Sigmoid colon (tissue), 7 donors: ENCODE results near the gene KRTCAP2. TPM values are rescaled to one million over a fixed set of nuclear protein-coding genes. Genes with fewer than 3 reads are reported as not detected.

Experiments
- DNase-seq: peaks from one replicate; pipeline ENCODE4 v3.0.0-alpha.2; 2019
- H3K27ac ChIP-seq, 4 donors: fragments of 200-600 bp; sonication (generic); one replicate each; pipeline ENCODE4 v1.5.1; 2016 to 2019; ENCODE audit warnings: mild to moderate bottlenecking in 1 of 4
- H3K27me3 ChIP-seq, 3 donors: fragments of 200-600 bp; sonication (generic); one replicate each; pipeline ENCODE4 v1.5.1; 2019; ENCODE audit warnings: mild to moderate bottlenecking in 1 of 3
- H3K36me3 ChIP-seq, 4 donors: fragments of 200-600 bp; sonication (generic); one replicate each; pipeline ENCODE4 v1.5.1; 2016 to 2019
- H3K4me1 ChIP-seq, 4 donors: fragments of 200-600 bp; sonication (generic); one replicate each; pipeline ENCODE4 v1.5.1; 2017 to 2019
- H3K4me3 ChIP-seq, 4 donors: fragments of 200-600 bp; sonication (generic); one replicate each; pipeline ENCODE4 v1.5.1; 2017 to 2019; ENCODE audit warnings: mild to moderate bottlenecking in 2 of 4, moderate library complexity in 1 of 4
- H3K9me3 ChIP-seq, 4 donors: fragments of 200-600 bp in 3 of 4; sonication (generic) in 3 of 4; one replicate each; pipeline versions ENCODE4 v1.5.1 to v1.6.1; 2013 to 2019
- EP300 ChIP-seq, 4 donors: sonication (generic); formaldehyde crosslinking; IDR thresholded peaks; one replicate each; pipeline ENCODE4 v1.6.1; 2017; ENCODE audit warnings: antibody characterized with exemption in 4 of 4
- POLR2A ChIP-seq, 2 donors: fragments of 450-650 bp; IDR thresholded peaks; one replicate each; pipeline ENCODE4 v1.6.1; 2016; ENCODE audit warnings: antibody characterized with exemption in 2 of 2, mild to moderate bottlenecking in 2 of 2, moderate library complexity in 2 of 2
- POLR2AphosphoS5 ChIP-seq, 4 donors: sonication (generic); formaldehyde crosslinking; IDR thresholded peaks; one replicate each; pipeline ENCODE4 v1.6.1; 2017; ENCODE audit warnings: antibody characterized with exemption in 4 of 4
- WGBS, 2 donors: extraction: QIAGEN DNeasy Blood & Tissue Kit; methylation state at CpG; one replicate each; pipeline ENCODE4 v1.1.7; 2013; 5-methylcytosine and 5-hydroxymethylcytosine counted together
- intact Hi-C: fragments of 100-400 bp; cut with DNase I; formaldehyde crosslinking; loops from one replicate; pipeline ENCODE4 v1.15.1; 2023
- polyA plus RNA-seq, 3 donors: library from polyadenylated mRNA; stranded (reverse); fragments of 200-250 nt; gene quantifications; one replicate each; pipeline ENCODE4 v1.2.3, GENCODE V29; 2013
- total RNA-seq, 4 donors: library from RNA; depleted of rRNA; stranded (reverse); fragments of >200 nt; gene quantifications; one replicate each; pipeline ENCODE4 v1.1.0, GENCODE V29; 2016
- TF ChIP-seq, protein P1 (sequence below), 4 experiments: fragments of 450-650 bp in 3 of 4; fragments of 200-600 bp in 1 of 4; IDR thresholded peaks; one replicate each; pipeline ENCODE4 v1.5.1; 2016 to 2019; ENCODE audit warnings: antibody characterized with exemption in 4 of 4, mild to moderate bottlenecking in 3 of 4, moderate library complexity in 2 of 4
- donor health status: healthy with polysubstance abuse.
- donor health status: Bipolar disorder and iron deficiency.
- donor health status: healthy.

Gene KRTCAP2
- total and polyA plus RNA-seq, 7 donors = 72.9 to 245 (median 113) TPM

- peaks cover 0 to 49% (median 44%) of the 10 kb centered on the region in 4 donors for H3K4me1 ChIP-seq
- TF ChIP-seq POLR2A (IDR thresholded peaks at IDR 0.05) = peak in 1 of 2 donors; percentile 16
- no peak for TF ChIP-seq EP300 (IDR thresholded peaks at IDR 0.05)
- no peak for TF ChIP-seq POLR2AphosphoS5 (IDR thresholded peaks at IDR 0.05)
Measured at GRCh38 chr1:155125511-155125945, 47.6 kb downstream of the KRTCAP2 start.

DNA sequence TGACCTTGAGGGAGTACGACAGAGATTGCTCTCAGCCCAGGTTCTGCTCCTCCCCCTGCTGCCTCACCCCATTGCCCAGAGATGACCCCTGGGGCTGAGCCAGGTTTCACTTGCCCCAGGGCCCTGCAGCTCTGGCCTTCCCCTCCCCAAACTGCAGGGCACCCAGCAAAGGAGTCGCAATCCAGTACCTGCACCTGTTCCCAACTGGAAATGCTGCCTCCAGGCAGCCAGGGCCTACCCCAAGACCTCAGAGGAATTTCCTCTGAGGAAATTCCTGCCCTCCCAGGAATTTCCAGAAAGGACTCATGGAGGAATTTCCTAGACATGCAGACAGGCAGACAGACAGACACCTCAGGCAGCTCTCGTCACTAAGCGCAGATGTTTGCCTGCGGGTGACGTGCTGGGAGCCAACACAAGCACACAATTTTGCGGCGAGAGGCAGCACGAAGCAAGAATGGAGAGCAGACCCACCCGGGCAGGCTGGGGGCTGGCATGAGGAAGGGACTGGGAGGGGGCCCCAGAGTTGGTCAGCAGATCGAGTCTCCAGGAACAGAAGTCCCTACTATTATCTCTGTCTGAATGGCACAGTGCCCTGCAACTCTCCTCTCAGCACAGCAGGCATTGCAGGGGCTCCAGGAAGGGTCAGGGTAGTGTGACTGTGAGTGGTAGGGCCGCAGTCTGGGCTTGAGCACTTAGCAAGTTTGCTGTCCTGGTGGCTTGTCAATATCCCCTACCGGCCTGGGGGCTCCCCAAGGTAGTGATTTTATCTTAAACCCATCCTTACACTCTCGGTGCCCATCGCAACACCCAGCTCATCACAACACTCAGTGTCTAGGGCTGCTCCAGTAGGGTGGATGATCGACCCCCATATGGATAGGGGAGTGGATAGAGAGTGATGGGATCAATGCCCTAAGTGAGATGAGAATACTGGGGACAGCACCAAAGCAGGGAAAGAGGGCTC is 48.3 kb downstream of the KRTCAP2 start:
- Histone ChIP-seq H3K4me1 (peaks cover 0 to 42% (median 36%) of the 10 kb centered on the region in 4 donors), H3K9me3 (no peaks in the 10 kb centered on the region), H3K27me3 (no peaks in the 10 kb centered on the region), H3K36me3 (no peaks in the 10 kb centered on the region), H3K4me3 (no peak overlapping the region), H3K27ac (peak overlapping the region in 2 of 4 donors; percentile 87 to 99)
- TF ChIP-seq POLR2A (IDR thresholded peaks at IDR 0.05) (no peak), EP300 (IDR thresholded peaks at IDR 0.05) (no peak), POLR2AphosphoS5 (IDR thresholded peaks at IDR 0.05) (no peak)
- TF ChIP-seq, protein P1, sequence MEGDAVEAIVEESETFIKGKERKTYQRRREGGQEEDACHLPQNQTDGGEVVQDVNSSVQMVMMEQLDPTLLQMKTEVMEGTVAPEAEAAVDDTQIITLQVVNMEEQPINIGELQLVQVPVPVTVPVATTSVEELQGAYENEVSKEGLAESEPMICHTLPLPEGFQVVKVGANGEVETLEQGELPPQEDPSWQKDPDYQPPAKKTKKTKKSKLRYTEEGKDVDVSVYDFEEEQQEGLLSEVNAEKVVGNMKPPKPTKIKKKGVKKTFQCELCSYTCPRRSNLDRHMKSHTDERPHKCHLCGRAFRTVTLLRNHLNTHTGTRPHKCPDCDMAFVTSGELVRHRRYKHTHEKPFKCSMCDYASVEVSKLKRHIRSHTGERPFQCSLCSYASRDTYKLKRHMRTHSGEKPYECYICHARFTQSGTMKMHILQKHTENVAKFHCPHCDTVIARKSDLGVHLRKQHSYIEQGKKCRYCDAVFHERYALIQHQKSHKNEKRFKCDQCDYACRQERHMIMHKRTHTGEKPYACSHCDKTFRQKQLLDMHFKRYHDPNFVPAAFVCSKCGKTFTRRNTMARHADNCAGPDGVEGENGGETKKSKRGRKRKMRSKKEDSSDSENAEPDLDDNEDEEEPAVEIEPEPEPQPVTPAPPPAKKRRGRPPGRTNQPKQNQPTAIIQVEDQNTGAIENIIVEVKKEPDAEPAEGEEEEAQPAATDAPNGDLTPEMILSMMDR (IDR thresholded peaks at IDR 0.05) = no peak
- 57 to 78% methylated on average over 16 of the region's 16 CpGs for WGBS, 2 donors
- no peak for DNase-seq
- intact Hi-C loops = loop anchor here (5.0 kb wide), 1 partner anchor 43 kb away; no protein-coding TSS in a partner anchor

More at GRCh38 chr1:155125511-155125945, 47.6 kb downstream of the KRTCAP2 start:
- no peaks in the 10 kb centered on the region for H3K9me3 ChIP-seq
- H3K4me3 ChIP-seq = no peak overlapping the region
- peak overlapping the region in 3 of 4 donors; percentile 87 to 99 (median 98) for H3K27ac ChIP-seq
- 28 to 66% methylated on average over 11 of the region's 11 CpGs for WGBS, 2 donors
- no peaks in the 10 kb centered on the region for H3K27me3 ChIP-seq
- DNase-seq = peak; percentile 66
- intact Hi-C loops = loop anchor here (5.0 kb wide), 1 partner anchor 42 kb away; no protein-coding TSS in a partner anchor
- H3K36me3 ChIP-seq = no peaks in the 10 kb centered on the region

GRCh38 chr1:155123801-155124200 is 49.3 kb downstream of the KRTCAP2 start:
- DNase-seq = no peak
- Histone ChIP-seq H3K9me3 (no peaks in the 10 kb centered on the region), H3K36me3 (no peaks in the 10 kb centered on the region), H3K4me1 (peaks cover 0 to 32% (median 27%) of the 10 kb centered on the region in 4 donors), H3K27ac (no peak overlapping the region), H3K27me3 (no peaks in the 10 kb centered on the region), H3K4me3 (no peak overlapping the region)
- intact Hi-C loops = no loop called here
- no peak for TF ChIP-seq EP300 (IDR thresholded peaks at IDR 0.05)
- TF ChIP-seq POLR2A (IDR thresholded peaks at IDR 0.05) = no peak
- TF ChIP-seq POLR2AphosphoS5 (IDR thresholded peaks at IDR 0.05) = no peak
- TF ChIP-seq, protein P1 (IDR thresholded peaks at IDR 0.05) = no peak
- WGBS, 2 donors = 19 to 54% methylated on average over 4 of the region's 4 CpGs

DNA sequence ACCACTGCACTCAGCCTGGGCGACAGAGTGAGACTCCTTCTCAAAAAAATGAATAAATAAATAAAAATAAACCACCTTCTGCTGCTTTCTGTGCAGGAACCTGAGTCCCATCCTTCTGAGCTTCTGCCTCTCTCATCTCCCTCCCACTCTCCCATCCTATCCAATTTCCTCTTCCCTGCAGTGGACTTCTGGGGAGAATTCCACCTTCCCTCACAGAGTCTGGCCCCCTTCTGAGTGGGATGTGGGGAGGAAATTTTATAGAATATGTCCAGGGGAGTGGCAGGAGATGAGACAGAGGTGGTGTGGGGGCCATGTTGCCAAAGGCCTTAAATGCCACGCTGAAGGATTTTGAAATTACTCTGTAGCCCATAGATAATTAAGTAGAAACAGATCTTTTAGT is 50.8 kb downstream of the KRTCAP2 start:
- no peaks in the 10 kb centered on the region for H3K27me3 ChIP-seq
- intact Hi-C loops = no loop called here
- TF ChIP-seq EP300 (IDR thresholded peaks at IDR 0.05) (no peak), POLR2AphosphoS5 (IDR thresholded peaks at IDR 0.05) (no peak), POLR2A (IDR thresholded peaks at IDR 0.05) (no peak)
- TF ChIP-seq, protein P1 (IDR thresholded peaks at IDR 0.05) = no peak
- H3K4me1 ChIP-seq = peaks cover 0 to 20% (median 16%) of the 10 kb centered on the region in 4 donors
- no peak for DNase-seq
- H3K4me3 ChIP-seq = no peak overlapping the region
- H3K9me3 ChIP-seq = no peaks in the 10 kb centered on the region
- no peak overlapping the region for H3K27ac ChIP-seq
- 84 to 92% methylated on average over 2 of the region's 2 CpGs for WGBS, 2 donors
- H3K36me3 ChIP-seq = no peaks in the 10 kb centered on the region

DNA sequence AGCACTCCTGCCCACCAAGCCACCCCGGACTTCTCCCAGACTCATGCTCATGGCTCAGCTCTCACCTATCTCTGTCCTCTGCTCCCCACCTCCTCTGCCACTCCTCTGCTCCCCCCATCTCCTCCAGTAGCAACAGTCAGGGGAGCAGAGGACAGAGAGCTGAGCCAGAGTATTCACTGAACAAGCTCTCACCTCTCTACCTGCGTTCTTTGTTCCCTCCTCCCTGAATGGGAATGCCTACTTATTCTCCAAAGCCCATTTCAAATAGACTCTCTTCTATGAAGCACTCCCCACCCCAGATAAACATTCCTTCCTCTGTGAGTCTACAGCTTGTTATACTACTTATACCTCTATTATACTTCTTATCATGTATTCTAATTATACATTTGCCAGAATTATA is 51.9 kb downstream of the KRTCAP2 start:
- TF ChIP-seq, protein P1 (IDR thresholded peaks at IDR 0.05) = no peak
- TF ChIP-seq EP300 (IDR thresholded peaks at IDR 0.05) (no peak), POLR2A (IDR thresholded peaks at IDR 0.05) (no peak), POLR2AphosphoS5 (IDR thresholded peaks at IDR 0.05) (no peak)
- WGBS, 2 donors = 72 to 81% methylated on average over 2 of the region's 2 CpGs
- DNase-seq = no peak
- no peak overlapping the region for H3K27ac ChIP-seq
- no peaks in the 10 kb centered on the region for H3K9me3 ChIP-seq
- no peaks in the 10 kb centered on the region for H3K36me3 ChIP-seq
- peaks cover 0 to 3% (median 0%) of the 10 kb centered on the region in 3 donors for H3K27me3 ChIP-seq
- H3K4me1 ChIP-seq = peaks cover 0 to 10% (median 6%) of the 10 kb centered on the region in 4 donors
- no peak overlapping the region for H3K4me3 ChIP-seq
- intact Hi-C loops = no loop called here
